ENCODE data around the gene RABGEF1.
"Not testable (repeated sequence)": the region's sequence is repeated elsewhere in the genome, so short reads cannot be mapped to it uniquely, and the experiment has no call there.

The RABGEF1 gene

DNA sequence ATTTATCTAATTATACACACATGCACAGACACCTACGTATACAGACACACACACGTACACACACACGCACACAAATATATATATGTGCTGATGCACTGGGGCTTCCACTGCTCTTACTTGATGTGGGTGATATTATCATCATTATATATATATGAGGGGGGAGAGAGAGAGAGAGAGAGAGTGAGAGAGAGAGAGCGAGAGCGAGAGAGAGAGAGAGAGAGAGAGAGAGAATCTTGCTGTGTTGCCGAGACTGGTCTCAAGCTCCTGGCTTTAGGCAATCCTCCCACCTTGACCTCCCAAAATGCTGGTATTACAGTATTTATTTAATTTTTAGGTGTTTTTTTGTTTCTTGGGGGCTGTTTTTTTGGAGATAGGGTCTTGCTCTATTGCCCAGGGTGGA is 3.6 kb upstream of the RABGEF1 start:
- no peak for DNase-seq

DNA sequence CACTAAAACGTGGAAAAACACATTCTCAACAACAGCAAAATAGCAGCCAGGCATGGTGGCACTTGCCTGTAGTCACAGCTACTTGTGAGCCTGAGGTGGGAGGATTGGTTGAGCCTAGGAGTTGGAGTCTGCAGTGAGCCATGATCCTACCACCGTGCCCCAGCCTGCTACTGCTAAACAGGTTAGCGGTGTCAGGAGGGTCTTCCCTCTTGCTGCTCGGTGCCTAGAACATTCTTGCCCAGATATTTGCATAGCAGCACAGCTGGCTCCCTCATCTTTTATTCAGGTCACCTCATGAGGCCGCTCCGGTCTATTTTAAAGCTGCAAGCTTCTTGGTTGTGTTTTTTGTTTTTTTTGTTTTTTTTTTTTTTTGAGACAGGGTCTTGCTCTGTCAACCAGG is 2.9 kb upstream of the RABGEF1 start:
- DNase-seq = no peak

DNA sequence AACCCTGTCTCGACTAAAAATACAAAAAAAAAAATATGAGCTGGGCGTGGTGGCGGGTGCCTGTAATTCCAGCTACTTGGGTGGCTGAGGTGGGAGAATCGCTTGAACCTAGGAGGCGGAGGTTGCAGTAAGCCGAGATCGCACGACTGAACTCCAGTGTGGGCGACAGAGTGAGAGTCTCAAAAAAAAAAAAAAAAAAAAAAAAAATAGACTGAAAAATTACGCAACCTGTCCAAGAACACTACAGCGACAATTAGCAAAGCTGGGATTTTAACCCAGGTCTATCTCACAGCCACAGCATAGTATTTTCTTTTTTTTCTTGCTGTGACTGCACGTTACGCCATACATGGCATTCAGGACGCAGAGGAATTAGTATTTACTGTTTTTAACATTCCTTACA is 1.1 kb upstream of the RABGEF1 start:
- no peak for DNase-seq

DNA sequence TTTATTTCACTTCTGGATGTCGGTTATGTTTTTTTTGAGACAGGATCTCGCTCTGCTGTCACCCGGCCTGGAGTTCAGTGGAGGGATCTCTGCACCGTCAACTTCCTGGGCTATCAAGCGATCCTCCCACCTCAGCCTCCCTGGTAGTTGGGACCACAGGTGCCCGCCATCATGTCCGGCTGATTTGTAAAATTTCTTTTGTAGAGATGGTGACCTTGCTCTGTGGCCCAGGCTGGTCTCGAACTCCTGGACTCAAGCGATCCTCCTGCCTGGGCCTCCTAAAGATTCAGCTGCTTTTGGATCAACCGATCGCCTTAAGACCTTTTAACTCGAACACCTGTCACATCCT is 606 bp upstream of the RABGEF1 start:
- no peak for DNase-seq

DNA sequence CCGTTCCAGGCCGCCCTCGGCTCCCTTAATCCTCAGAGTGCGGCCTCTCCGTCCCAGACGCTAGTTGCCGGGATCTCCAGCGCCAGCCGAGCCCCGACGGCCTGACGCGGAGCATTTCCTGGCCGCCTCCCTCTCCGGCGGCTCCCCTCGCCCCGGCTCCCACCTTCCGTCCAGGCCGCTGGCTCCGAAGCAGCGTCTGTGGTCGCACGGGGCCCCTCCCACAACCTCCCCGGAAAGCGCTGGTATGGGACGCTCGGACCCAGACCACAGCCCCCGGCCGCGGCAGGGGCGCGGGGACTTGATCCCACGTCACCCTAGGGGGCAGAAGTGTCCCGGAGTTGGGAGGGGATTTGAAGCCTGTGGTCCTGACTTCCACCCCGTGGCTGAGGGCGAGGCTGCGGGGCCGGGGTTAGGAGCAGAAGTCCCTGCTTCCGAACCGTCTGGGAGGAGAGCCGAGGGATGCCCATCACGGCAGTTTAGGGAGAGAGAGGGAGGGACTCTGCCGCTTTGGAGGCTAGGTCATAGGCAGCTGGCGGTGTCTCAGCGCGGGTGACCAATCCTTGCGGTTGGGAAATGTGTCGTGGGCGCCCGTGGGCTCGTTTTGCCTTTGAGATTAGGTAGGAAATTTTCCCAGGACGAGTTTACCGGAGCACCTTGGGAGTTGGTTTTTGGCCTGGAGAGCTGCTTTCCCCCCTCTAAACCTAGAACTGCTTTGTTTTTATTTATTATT is 612 bp downstream of the RABGEF1 start:
- peak; percentile 42 for DNase-seq

DNA sequence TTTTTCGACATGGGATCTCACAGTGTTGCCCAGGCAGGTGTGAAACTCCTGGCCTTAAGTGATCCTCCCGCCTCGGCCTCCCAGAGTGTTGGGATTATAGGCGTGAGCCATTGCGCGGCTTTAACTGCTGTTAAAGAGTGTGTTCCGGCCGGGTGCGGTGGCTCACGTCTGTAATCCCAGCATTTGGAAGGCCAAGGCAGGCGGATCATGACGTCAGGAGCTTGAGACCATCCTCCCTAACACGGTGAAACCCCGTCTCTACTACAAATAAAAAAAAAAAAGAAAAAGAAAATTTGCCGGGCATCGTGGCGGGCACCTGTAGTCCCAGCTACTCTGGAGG is 1.1 kb downstream of the RABGEF1 start:
- no peak for DNase-seq

DNA sequence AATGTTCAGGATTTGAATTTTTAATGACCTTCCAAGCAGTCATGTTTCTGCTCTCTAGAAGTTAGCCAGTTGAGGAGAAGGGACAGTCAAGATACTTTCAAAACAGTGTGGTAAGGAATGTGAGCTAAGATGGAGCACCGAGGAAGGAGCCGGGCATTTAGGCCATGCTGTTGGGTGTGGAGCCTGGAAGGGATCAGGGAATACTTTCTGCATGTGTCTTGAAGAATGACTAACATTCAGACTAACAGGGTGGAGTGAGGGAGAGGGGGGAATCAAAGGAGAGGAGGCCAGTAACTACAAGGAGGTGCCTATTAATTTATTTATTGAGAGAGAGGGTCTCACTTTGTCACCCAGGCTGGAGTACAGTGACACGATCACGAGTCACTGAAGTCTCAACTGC is 1.8 kb downstream of the RABGEF1 start:
- not testable (repeated sequence) for DNase-seq

DNA sequence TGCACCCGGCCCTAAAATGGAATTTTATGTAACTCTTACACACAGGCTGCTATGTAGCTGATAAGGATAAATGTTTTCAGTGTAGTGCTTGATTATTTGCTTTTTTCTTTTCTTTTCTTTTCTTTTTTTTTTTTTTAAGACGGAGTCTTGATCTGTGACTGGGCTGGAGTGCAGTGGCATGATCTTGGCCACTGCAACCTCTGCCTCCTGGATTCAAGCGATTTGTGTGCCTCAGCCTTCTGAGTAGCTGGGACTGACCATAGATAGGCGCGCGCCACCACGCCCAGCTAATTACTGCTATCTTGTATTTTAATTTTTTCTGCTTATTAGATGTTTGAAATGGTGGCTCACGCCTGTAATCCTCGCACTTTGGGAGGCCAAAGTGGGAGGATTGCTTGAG is 3.4 kb downstream of the RABGEF1 start:
- DNase-seq = no peak

DNA sequence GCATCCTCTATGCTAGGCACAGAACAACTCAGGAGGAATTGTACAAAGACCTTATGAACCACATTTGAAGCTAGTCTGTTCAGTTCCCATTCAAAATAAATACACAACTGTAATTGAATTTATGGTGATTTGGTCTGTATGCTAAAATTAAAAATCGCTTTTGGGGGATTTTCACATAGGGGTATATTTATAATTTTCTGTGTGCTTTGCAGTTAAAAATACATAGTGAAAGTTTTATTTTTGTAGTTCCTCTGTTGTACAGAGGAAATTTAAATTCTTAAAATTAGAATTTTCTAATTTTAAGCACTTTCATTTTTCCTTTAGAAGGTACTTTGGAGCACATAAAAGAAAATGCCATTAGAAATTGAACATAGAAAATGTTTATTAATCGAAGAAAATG is 6.9 kb downstream of the RABGEF1 start:
- DNase-seq = no peak

DNA sequence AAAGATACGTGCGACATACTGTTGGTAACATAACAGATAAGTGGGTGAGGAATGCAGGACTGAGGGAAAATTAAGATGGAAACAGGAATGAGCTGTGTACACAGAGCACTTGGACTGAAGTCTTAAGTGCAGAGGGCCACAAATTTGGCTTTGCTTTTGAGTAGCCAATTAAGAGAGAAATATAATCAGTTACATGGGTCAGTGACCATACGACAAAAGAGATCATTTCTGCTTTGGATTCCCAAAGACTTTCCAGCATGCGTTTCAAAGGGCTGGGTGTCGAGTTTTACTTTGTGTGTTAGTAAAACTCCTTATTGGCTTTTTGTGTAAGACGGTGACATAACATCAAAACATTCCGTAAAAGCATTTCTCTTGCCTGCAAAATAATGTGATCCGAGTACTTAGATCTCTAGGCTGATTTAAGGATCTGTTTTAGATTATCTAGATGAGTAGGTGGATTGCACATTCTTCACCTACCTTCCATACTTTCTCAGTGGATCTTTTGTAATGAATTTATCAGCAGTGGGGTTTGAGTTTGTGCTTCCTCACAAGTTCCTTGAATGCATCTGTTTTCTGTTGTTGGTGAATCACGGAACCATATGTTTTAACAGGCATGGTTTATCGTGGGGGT is 7.5 kb downstream of the RABGEF1 start:
- DNase-seq = no peak

DNA sequence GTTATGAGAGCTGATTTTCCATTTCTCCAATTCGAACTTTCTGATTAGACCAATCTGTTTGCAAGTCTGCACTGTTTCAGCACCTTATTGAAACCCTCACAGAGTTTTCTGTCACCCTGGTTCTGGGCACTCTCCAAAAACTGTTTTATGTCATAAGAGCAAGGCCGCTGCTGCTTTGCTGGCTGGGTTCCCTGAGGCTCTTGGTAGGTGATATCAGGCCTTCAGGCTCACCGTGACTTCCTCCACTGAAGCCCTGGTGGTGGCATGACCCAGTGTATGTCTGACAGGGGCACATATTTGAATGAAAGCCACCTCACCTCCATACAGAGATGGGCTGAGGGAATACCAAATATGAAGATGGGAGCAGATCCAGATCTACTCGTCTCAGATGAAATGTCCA is 8.3 kb downstream of the RABGEF1 start:
- DNase-seq = no peak

DNA sequence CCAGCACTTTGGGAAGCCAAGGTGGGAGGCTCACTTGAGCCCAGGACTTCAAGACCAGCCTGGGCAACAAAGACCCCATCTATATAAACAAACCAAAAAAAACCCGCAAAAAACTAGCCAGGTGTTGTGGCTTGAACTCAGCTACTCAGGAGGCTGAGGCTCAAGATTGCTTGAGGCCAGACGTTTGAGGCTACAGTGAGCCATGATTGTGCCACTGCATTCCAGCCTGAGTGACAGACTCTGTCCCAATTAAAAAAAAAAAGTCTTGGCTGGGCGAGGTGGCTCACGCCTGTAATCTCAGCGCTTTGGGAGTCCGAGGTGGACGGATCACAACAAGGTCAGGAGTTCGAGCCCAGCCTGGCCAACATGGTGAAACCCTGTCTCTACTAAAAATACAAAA is 11.4 kb downstream of the RABGEF1 start:
- no peak for DNase-seq

DNA sequence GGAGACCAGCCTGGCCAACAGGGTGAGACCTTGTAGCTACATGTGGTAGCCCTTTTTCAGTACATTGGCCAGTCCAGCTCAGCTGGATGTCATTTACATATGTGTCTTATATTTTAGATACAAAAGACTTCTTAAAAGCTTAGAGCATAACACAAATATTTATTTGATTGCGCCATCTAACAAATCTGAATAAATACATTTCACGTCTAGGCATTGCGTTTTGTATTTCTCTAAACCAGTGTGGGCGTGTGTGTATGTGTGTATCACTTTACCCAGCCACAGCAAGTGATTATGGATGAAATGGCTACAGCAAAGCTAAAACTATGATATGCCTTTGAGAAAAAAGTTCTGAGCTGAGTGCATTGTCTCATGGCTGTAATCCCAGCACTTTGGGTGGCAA is 14.0 kb downstream of the RABGEF1 start:
- DNase-seq = no peak

DNA sequence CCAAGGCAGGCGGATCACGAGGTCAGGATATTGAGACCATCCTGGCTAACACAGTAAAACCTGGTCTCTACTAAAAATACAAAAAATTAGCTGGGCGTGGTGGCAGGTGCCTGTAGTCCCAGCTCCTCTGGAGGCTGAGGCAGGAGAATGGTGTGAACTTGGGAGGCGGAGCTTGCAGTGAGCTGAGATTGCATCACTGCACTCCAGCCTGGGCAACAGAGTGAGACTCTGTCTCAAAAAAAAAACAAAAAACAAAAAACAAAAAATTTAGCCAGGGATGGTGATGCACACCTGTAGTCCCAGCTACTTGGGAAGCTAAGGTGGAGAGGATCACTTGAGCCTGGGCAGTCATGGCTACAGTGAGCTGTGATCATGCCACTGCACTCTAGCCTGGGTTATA is 14.5 kb downstream of the RABGEF1 start:
- DNase-seq = not testable (repeated sequence)

DNA sequence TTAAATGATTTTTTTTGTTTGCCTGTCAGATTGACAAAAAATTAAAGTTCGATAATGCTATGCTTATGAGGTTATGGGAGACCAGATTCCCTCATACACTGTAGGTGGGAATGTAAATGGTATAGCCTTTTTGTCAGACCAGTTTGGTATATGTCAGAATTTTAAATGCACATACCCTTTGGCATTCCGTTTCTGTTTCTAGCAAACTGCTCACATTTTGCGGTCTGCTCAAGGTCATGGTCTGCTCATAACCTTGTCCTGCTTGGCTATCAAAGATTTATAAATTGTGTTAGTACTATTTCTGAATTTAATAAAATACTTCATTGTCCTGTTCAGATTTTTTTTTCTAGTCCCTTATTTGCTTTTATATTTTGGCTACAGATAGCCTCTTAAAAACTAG is 15.7 kb downstream of the RABGEF1 start:
- DNase-seq = not testable (repeated sequence)

DNA sequence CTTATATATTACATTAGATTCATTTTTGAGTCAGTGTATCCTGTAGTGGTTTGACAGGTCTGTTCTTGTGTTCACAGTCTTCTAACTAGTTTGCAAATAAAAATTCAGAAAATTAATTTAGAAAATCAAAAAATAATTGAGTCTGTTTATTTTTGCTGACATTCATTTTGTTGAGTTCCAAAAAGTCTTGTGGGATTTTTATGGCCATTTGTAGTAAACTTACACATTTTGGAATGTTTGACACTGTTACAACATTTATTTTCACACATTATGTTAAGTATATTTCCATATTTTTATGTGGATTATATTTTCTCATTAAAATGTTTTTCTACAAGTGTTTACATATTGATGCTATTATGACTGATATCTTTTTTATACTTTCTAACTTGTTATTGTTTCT is 16.4 kb downstream of the RABGEF1 start:
- no peak for DNase-seq

DNA sequence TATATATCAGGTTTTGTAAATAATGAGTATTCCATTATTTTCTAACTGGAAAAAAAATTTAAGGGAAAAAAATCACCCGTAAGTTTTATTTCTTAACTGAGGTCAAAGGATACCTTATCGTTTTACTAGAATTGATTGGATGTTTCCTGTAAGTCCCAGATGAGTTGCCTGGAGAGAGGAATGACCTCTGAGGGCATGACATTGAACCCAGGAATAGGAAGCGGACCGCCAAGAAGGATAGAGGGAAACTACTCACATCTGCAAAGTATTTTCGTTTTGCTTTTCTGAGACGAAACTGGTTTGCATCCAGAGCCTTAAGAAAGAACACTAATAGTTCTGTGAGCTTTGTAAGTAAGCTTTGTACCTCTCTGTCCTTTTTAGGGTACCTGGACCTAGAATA is 17.4 kb downstream of the RABGEF1 start:
- DNase-seq = no peak

DNA sequence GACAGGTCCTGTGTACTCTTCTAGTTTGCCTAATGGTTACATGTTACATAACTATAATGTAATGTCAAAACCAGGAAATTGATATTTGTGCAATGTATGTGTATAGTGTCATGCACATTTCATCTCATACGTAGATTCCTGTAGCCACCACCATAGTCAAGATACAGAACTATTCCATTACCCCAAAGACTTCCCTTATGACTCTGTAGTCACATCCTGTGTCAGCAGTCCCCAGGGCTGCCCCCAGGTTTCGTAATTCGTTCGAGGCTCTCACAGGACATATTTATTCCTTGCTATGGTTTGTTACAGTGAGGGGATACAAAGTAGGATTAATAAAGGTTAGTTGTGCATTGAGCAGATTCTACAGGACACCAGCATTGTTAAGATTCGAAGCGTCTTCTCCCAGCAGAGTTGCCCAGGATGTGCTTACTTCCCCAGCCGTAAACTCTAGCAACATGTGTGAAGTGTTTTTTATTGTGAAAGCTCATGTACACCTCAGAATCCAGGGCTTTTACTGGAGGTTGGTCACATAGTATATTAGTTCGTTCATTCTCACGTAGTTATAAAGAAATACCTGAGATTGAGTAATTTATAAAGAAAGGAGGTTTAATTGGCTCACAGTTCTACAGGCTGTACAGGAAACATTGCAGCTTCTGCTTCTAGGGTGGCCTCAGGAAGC is 18.6 kb downstream of the RABGEF1 start:
- DNase-seq = no peak

DNA sequence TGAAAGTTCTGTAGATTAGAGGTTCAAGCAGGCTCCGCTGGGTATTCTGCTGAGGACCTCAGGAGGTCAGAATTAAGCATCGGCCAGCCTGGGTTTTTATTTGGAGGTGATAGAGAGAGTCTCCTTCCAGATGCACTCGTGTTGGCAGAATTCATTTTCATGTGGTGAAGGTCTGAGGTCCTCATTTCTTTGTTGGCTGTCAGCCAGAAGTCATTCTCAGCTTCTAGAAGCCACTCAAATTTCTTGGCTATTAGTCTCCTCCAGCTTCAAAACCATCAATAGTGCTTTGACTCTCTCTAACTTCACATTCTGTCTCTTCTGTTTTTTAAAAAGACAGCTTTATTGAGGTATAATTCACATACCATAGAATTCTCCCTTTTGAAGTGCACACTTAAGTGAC is 22.6 kb downstream of the RABGEF1 start:
- DNase-seq = not testable (repeated sequence)

DNA sequence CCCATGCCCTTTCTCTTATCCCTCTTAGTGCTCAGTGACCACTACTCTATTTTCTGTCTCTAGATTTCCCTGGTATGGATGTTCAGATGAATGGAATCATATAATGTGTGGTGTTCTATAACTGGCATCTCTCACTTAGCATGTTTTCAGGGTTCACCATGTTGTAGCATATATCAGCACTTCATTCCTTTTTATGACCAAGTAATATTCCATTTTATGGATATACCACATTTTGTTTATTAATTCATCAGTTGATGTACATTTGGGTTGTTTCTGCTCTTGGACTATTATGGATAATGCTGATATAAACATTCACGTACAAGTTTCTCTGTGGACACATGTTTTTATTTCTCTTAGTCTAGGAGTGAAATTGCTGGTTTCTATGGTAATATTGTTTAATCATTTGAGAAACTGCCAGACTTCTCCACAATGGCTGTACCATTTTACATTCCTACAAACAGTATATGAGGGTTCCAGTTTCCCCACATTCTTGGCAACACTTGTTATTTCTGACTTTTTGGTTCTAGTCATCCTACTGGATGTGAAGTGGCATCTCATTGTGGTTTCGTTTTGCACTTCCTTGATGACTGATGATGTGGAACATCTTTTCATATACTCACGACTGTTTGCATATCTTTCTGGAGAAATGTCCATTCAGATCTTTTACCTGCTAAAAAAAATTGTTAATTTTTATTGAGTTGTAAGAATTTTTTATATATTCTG is 23.3 kb downstream of the RABGEF1 start:
- DNase-seq = not testable (repeated sequence)

DNA sequence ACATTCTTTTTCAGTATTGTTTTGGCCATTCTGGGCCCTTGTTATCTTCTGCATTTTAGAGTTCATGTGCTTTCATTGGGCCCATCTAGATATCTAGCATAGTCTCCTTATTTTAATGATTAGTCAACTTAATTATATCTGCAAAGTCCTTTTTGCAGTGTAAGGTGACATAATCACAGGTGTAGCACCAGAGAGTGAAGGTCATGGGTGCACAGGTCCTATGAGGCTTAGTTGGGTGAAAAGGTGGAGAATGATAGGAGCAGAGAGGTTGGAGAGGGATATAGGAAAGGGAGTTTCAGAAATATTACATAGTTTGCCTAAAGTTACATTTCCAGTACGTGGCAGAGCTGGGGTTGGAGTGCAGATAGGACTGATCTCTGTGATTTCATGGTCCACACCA is 24.4 kb downstream of the RABGEF1 start:
- not testable (repeated sequence) for DNase-seq

DNA sequence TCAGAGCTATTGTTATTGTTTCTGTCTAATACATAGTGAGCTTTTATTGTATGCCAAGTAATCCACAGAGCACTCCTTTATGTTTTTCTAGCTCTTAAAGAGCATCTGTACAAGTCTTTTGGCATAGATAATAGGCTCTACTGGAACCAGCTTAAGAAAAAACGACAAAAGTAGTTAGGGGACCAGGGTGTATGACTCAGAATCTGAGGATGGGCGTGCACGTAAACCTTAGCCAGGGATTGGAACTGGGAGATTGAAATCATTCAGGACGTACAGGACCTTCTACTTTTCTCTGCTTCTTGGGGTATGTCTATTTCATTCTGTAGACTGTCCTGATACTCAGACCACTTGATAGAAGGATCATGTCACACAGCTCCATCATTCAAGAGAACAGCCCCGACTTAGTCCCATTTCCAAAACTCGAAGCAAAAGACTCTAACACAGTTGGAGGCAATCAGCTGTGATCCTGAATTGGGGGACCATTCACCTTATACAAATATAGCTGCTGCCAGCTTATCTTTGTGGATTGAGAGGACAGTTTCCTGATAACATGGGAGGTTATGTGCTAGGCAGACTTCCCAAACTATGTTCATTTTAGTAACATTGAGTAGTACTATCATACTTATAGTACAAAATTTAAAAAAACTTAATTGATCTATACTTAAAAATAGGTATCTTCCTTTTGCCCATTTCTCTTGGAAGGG is 24.9 kb downstream of the RABGEF1 start:
- DNase-seq = not testable (repeated sequence)

DNA sequence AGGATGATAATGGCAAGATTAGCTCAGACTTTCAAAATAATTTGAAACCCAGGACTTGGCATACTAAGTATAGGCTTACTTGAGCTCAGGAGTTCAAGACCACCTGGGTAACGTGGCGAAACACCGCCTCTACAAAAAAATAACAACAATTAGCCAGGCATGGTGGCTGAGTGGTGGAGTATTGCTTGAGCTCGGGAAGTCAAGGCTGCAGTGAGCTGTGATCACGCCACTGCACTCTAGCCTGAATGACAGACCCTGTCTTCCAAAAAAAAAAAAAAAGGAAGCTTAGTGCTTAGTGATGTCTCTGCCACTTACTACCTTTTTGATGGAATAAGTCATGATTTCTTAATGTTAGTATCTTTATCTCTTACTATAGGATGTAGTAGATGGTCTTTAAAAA is 25.5 kb downstream of the RABGEF1 start:
- DNase-seq = no peak

Measured in CD4-positive, alpha-beta T cell treated with Interleukin-6 for 4 hours (primary cell).